GM10266 (cell line): ENCODE results near the gene SLC23A1.

ENCODE experiments used
- DNase-seq: peaks from one replicate; pipeline ENCODE4 v3.0.0; 2012; ENCODE audit errors: extremely low spot score
- CTCF ChIP-seq: IDR thresholded peaks from 2 replicates; pipeline ENCODE4 v1.5.1; 2012; ENCODE audit warnings: mild to moderate bottlenecking, low read depth; ENCODE audit not compliant: control insufficient read depth, insufficient read depth; ENCODE audit errors: missing control alignments

Gene SLC23A1

GRCh38 chr5:139407517-139407916, 24.4 kb upstream of the SLC23A1 start:
- DNase-seq: no peak
- TF ChIP-seq CTCF: no peak

- TF ChIP-seq CTCF: no peak
- no peak for DNase-seq
Measured at GRCh38 chr5:139406963-139407362, 23.9 kb upstream of the SLC23A1 start.

- no peak for DNase-seq
- no peak for TF ChIP-seq CTCF
Measured at GRCh38 chr5:139404484-139404840, 21.4 kb upstream of the SLC23A1 start.

GRCh38 chr5:139403787-139404483, 20.8 kb upstream of the SLC23A1 start, which contains the start of gene SPATA24:
SPATA24 (minus strand) TSS chr5:139404089; CDS start chr5:139404060, 29 bp downstream.
- TF ChIP-seq CTCF: no peak
- DNase-seq: peak; percentile 93

GRCh38 chr5:139403418-139403786, 20.3 kb upstream of the SLC23A1 start:
- no peak for DNase-seq
- no peak for TF ChIP-seq CTCF

GRCh38 chr5:139402561-139403158, 19.6 kb upstream of the SLC23A1 start:
- no peak for DNase-seq
- peak; percentile 56 for TF ChIP-seq CTCF

- DNase-seq: no peak
- no peak for TF ChIP-seq CTCF
Measured at GRCh38 chr5:139401546-139401945, 18.4 kb upstream of the SLC23A1 start.
